ENCODE data around the gene CBLB.

GRCh38 chr3:105832644-105833043 is 36.2 kb downstream of the CBLB start:
- TF ChIP-seq CTCF (IDR thresholded peaks at IDR 0.05; ENCODE audit: borderline replicate concordance, extremely low read depth, low read length, poor library complexity, severe bottlenecking) (no peak), EZH2 (IDR thresholded peaks at IDR 0.05; ENCODE audit: borderline replicate concordance, low read depth, low read length, severe bottlenecking) (no peak)
